Measurements from ENCODE around the gene CERS6.

GRCh38 chr2:168706806-168707205 lies 250.7 kb downstream of the CERS6 start:
- TF ChIP-seq TP53 (CRISPR knock-in tag; IDR thresholded peaks at IDR 0.05) (no peak), CTCF (IDR thresholded peaks at IDR 0.05) (no peak), ZBTB21 (CRISPR knock-in tag; IDR thresholded peaks at IDR 0.05; ENCODE audit: borderline replicate concordance) (no peak), OVOL2 (CRISPR knock-in tag; IDR thresholded peaks at IDR 0.05; ENCODE audit: borderline replicate concordance) (no peak), IRF2 (CRISPR knock-in tag; IDR thresholded peaks at IDR 0.05; ENCODE audit: borderline replicate concordance, low read depth) (no peak), PRDM15 (CRISPR knock-in tag; IDR thresholded peaks at IDR 0.05) (no peak), NR2C2 (CRISPR knock-in tag; IDR thresholded peaks at IDR 0.05) (no peak), HMGXB4 (CRISPR knock-in tag; IDR thresholded peaks at IDR 0.05) (no peak), SP1 (CRISPR knock-in tag; conservative IDR thresholded peaks at IDR 0.05) (no peak), CBFB (CRISPR knock-in tag; IDR thresholded peaks at IDR 0.05; ENCODE audit: low read depth) (no peak), ATF3 (CRISPR knock-in tag; conservative IDR thresholded peaks at IDR 0.05) (no peak), ETV6 (CRISPR knock-in tag; IDR thresholded peaks at IDR 0.05) (no peak)

Measured in WTC11 (cell line).